ENCODE results near the gene ROR1. TPM values are rescaled to one million over a fixed set of nuclear protein-coding genes. Genes with fewer than 3 reads are reported as not detected.

Gene ROR1
- total and polyA plus RNA-seq, 10 of the 15 experiments (the other 5 are each of a cell fraction or from before 2014, with no cell fraction given), result 0.02 to 0.08 (median 0.05) TPM; not detected in 6

DNA sequence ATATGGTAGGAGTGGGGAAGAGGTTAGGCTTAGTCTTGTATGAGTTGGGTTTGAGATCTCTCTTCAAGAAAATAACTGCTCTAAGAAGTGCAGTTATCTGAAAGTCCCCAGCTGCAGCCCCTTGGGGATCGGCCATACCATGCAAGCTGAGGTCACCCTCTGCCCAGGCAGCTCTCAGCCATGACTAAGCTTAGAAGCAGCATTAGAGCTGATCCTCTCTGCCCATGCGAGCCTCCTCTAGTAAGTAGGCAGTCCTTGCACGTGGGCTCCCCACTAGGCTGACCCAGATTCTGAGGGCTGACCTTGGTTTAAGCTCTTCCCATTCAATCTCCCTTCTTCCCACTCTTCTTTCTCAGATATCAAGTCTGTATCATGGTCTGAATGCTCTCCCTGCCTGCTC, 308.6 kb downstream of the ROR1 start:
- H3K36me3 ChIP-seq (ENCODE audit: control insufficient read depth in 2 of 2, insufficient read depth in 2 of 2, low read length in 1 of 2), result no peaks in the 10 kb centered on the region
- BruUV-seq (replicated peaks), result no TSS peak
- no peak overlapping the region for H3K4me2 ChIP-seq (ENCODE audit: control insufficient read depth, insufficient read depth)
- ChIA-PET POLR2A (no interaction called here), RAD21 (ENCODE audit: unreplicated experiment) (no interaction called here), SMC1A (ENCODE audit: uncharacterized antibody, unreplicated experiment) (no interaction called here), CTCF (interaction anchor here (1.3 kb wide), 1 partner anchor 8 kb away, joined by 3 read pairs; no protein-coding TSS in a partner anchor)
- H3K79me2 ChIP-seq (ENCODE audit: control insufficient read depth, insufficient read depth, low read length), result no peaks in the 10 kb centered on the region
- H3K27me3 ChIP-seq (replicated peaks in 1 of 2; ENCODE audit: control insufficient read depth in 2 of 2, insufficient read depth in 2 of 2, low read length in 1 of 2), result peaks cover 0 to 3% of the 10 kb centered on the region in 2 experiments; a peak in 1 of 4 replicates
- intact Hi-C loops (cut with micrococcal nuclease; ENCODE audit: unreplicated experiment) (no loop called here), in situ Hi-C loops (cut with MboI) (no loop called here)
- WGBS (ENCODE audit: insufficient coverage, insufficient replicate concordance, low lambda C conversion rate, missing lambda C conversion rate), result 0% methylated on average over 3 of the region's 3 CpGs
- H3K27ac ChIP-seq (ENCODE audit: control insufficient read depth, insufficient read depth), result no peak overlapping the region
- H4K20me1 ChIP-seq (ENCODE audit: control insufficient read depth, insufficient read depth), result no peaks in the 10 kb centered on the region
- H2AFZ ChIP-seq (ENCODE audit: control insufficient read depth, low read depth, low read length), result no peak overlapping the region
- DNase-seq (ENCODE audit: low read depth, low spot score), result no peak
- TF ChIP-seq BRCA1 (IDR thresholded peaks at IDR 0.05; ENCODE audit: low read depth, low read length), result no peak
- no peak for TF ChIP-seq ETV6 (conservative IDR thresholded peaks at IDR 0.05 in 1 of 2, IDR thresholded peaks at IDR 0.05 in 1 of 2; ENCODE audit: borderline replicate concordance in 1 of 2, low read depth in 1 of 2)
- no peaks in the 10 kb centered on the region for H3K4me1 ChIP-seq (ENCODE audit: control insufficient read depth, insufficient read depth, low read length)
- no peak overlapping the region for H3K4me3 ChIP-seq
- FAIRE-seq, result no peak
- no peak overlapping the region for H3K9ac ChIP-seq (ENCODE audit: control insufficient read depth, insufficient read depth, low read length)
- no peaks in the 10 kb centered on the region for H3K9me3 ChIP-seq (replicated peaks; ENCODE audit: control insufficient read depth, insufficient read depth, low read length)
- ATAC-seq, result no peak

DNA sequence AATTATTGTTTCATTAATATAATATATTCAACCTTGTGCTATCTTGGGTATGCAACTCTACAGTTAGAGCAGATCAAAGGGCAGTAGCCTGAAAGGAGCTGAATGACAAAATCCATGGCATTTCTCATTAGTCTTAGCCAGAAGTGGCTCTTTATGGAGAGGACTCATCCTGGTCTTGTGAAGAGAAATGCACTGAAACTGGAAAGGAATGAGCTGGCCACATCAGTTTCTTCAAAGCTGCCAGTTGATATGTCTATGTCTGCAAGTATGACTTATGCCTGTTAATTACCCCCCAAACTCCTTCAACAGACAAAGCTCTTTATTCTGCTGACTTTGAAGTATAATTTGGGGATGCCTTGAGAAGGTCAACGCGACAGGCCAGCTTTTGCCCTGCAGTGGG, 310.6 kb downstream of the ROR1 start:
- Histone ChIP-seq H3K36me3 (ENCODE audit: control insufficient read depth in 2 of 2, insufficient read depth in 2 of 2, low read length in 1 of 2) (no peaks in the 10 kb centered on the region), H3K9me3 (replicated peaks; ENCODE audit: control insufficient read depth, insufficient read depth, low read length) (no peaks in the 10 kb centered on the region), H3K79me2 (ENCODE audit: control insufficient read depth, insufficient read depth, low read length) (no peaks in the 10 kb centered on the region), H4K20me1 (ENCODE audit: control insufficient read depth, insufficient read depth) (no peaks in the 10 kb centered on the region), H3K27me3 (replicated peaks in 1 of 2; ENCODE audit: control insufficient read depth in 2 of 2, insufficient read depth in 2 of 2, low read length in 1 of 2) (peaks cover 0 to 3% of the 10 kb centered on the region in 2 experiments; a peak in 1 of 4 replicates), H3K9ac (ENCODE audit: control insufficient read depth, insufficient read depth, low read length) (no peak overlapping the region), H3K4me3 (no peak overlapping the region), H3K4me1 (ENCODE audit: control insufficient read depth, insufficient read depth, low read length) (no peaks in the 10 kb centered on the region), H3K4me2 (ENCODE audit: control insufficient read depth, insufficient read depth) (no peak overlapping the region), H3K27ac (ENCODE audit: control insufficient read depth, insufficient read depth) (no peak overlapping the region), H2AFZ (ENCODE audit: control insufficient read depth, low read depth, low read length) (no peak overlapping the region)
- ChIA-PET CTCF (interaction anchor here (0.8 kb wide), 1 partner anchor 162 kb away, joined by 5 read pairs; no protein-coding TSS in a partner anchor), RAD21 (ENCODE audit: unreplicated experiment) (no interaction called here), POLR2A (no interaction called here), SMC1A (ENCODE audit: uncharacterized antibody, unreplicated experiment) (interaction anchor here (0.9 to 1.1 kb wide), 2 partner anchors 11 to 17 kb away, joined by 3 read pairs; no protein-coding TSS in a partner anchor)
- BruUV-seq (replicated peaks), result no TSS peak
- no peak for FAIRE-seq
- intact Hi-C loops (cut with micrococcal nuclease; ENCODE audit: unreplicated experiment) (no loop called here), in situ Hi-C loops (cut with MboI) (no loop called here)
- DNase-seq (ENCODE audit: low read depth, low spot score), result no peak
- WGBS (ENCODE audit: insufficient coverage, insufficient replicate concordance, low lambda C conversion rate, missing lambda C conversion rate), result 0% methylated on average over 2 of the region's 2 CpGs
- no peak for ATAC-seq
- TF ChIP-seq EZH2 (IDR thresholded peaks at IDR 0.05; ENCODE audit: borderline replicate concordance, control insufficient read depth, low read depth, low read length), result no peak
- TF ChIP-seq, protein P1, sequence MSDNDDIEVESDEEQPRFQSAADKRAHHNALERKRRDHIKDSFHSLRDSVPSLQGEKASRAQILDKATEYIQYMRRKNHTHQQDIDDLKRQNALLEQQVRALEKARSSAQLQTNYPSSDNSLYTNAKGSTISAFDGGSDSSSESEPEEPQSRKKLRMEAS (IDR thresholded peaks at IDR 0.05; ENCODE audit: low read depth, low read length), result no peak
- no peak for TF ChIP-seq CHD1 (IDR thresholded peaks at IDR 0.05; ENCODE audit: low read depth, low read length)
- no peak for TF ChIP-seq BHLHE40 (IDR thresholded peaks at IDR 0.05; ENCODE audit: borderline replicate concordance in 1 of 2, low read depth in 2 of 2, low read length in 1 of 2)
- no peak for TF ChIP-seq BRCA1 (IDR thresholded peaks at IDR 0.05; ENCODE audit: low read depth, low read length)
- TF ChIP-seq, protein P2, sequence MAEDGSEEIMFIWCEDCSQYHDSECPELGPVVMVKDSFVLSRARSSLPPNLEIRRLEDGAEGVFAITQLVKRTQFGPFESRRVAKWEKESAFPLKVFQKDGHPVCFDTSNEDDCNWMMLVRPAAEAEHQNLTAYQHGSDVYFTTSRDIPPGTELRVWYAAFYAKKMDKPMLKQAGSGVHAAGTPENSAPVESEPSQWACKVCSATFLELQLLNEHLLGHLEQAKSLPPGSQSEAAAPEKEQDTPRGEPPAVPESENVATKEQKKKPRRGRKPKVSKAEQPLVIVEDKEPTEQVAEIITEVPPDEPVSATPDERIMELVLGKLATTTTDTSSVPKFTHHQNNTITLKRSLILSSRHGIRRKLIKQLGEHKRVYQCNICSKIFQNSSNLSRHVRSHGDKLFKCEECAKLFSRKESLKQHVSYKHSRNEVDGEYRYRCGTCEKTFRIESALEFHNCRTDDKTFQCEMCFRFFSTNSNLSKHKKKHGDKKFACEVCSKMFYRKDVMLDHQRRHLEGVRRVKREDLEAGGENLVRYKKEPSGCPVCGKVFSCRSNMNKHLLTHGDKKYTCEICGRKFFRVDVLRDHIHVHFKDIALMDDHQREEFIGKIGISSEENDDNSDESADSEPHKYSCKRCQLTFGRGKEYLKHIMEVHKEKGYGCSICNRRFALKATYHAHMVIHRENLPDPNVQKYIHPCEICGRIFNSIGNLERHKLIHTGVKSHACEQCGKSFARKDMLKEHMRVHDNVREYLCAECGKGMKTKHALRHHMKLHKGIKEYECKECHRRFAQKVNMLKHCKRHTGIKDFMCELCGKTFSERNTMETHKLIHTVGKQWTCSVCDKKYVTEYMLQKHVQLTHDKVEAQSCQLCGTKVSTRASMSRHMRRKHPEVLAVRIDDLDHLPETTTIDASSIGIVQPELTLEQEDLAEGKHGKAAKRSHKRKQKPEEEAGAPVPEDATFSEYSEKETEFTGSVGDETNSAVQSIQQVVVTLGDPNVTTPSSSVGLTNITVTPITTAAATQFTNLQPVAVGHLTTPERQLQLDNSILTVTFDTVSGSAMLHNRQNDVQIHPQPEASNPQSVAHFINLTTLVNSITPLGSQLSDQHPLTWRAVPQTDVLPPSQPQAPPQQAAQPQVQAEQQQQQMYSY (CRISPR knock-in tag; IDR thresholded peaks at IDR 0.05), result no peak
- no peak for TF ChIP-seq MYB (IDR thresholded peaks at IDR 0.05; ENCODE audit: borderline replicate concordance, low read depth, low read length)
- TF ChIP-seq PAX8 (IDR thresholded peaks at IDR 0.05), result no peak
- TF ChIP-seq, protein P3, sequence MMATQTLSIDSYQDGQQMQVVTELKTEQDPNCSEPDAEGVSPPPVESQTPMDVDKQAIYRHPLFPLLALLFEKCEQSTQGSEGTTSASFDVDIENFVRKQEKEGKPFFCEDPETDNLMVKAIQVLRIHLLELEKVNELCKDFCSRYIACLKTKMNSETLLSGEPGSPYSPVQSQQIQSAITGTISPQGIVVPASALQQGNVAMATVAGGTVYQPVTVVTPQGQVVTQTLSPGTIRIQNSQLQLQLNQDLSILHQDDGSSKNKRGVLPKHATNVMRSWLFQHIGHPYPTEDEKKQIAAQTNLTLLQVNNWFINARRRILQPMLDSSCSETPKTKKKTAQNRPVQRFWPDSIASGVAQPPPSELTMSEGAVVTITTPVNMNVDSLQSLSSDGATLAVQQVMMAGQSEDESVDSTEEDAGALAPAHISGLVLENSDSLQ (IDR thresholded peaks at IDR 0.05), result no peak
- TF ChIP-seq ZZZ3 (IDR thresholded peaks at IDR 0.05; ENCODE audit: control insufficient read depth, insufficient read length, low read depth), result no peak
- TF ChIP-seq TAF1 (IDR thresholded peaks at IDR 0.05; ENCODE audit: borderline replicate concordance, low read depth, low read length), result no peak
